CD4-positive, alpha-beta T cell (primary cell): ENCODE data around the gene NDUFA3. TPM values are rescaled to one million over a fixed set of nuclear protein-coding genes. Genes with fewer than 3 reads are reported as not detected.

ENCODE experiments used
- ATAC-seq: fragments of 200-7000 bp; cut with Tn5 transposase; one replicate; pipeline ENCODE4 v1.10.0; 2022; ENCODE audit warnings: mild to moderate bottlenecking; ENCODE audit not compliant: poor library complexity
- CTCF ChIA-PET: fragments of 350-600 bp; sonication (Branson Sonifier 250); formaldehyde crosslinking; loops from one replicate; lab custom pipeline; 2021; ENCODE audit warnings: antibody characterized with exemption, inconsistent platforms; lab: Charles Lee
- POLR2A ChIA-PET: fragments of 350-600 bp; sonication (Branson Sonifier 250); formaldehyde crosslinking; loops from one replicate; lab custom pipeline; 2021; ENCODE audit warnings: antibody characterized with exemption, inconsistent platforms; lab: Charles Lee
- DNase-seq, 14 experiments: peaks; one replicate each; pipeline ENCODE4 v3.0.0-alpha.2; 2013 to 2020; ENCODE audit warnings: mixed read lengths in 2 of 14
- H3K27ac ChIP-seq, 2 donors: one replicate each; pipeline versions ENCODE4 v1.5.1 to v1.7.0; 2013; ENCODE audit warnings: low read length in 2 of 2, low read depth in 1 of 2, mild to moderate bottlenecking in 1 of 2
- H3K27me3 ChIP-seq, 2 experiments: 1 replicate in 1 of 2; 2 replicates in 1 of 2; pipeline versions ENCODE4 v1.6.1 to v1.7.0; 2013; ENCODE audit warnings: low read length in 2 of 2, control low read depth in 1 of 2, mild to moderate bottlenecking in 1 of 2, moderate library complexity in 1 of 2; ENCODE audit not compliant: insufficient read depth in 2 of 2, control insufficient read depth in 1 of 2
- H3K36me3 ChIP-seq: one replicate; pipeline ENCODE4 v1.6.1; 2013; ENCODE audit warnings: low read length, control low read depth; ENCODE audit not compliant: insufficient read depth
- H3K4me1 ChIP-seq: one replicate; pipeline ENCODE4 v1.6.1; 2013; ENCODE audit warnings: low read length, control low read depth; ENCODE audit not compliant: insufficient read depth
- H3K4me3 ChIP-seq: one replicate; pipeline ENCODE4 v1.5.1; 2013; ENCODE audit warnings: mild to moderate bottlenecking, low read length, moderate library complexity
- H3K9me3 ChIP-seq, 2 experiments: 1 replicate in 1 of 2; 2 replicates in 1 of 2; pipeline versions ENCODE4 v1.6.1 to v1.7.0; 2013; ENCODE audit warnings: low read length in 2 of 2, mild to moderate bottlenecking in 2 of 2, control low read depth in 1 of 2, moderate library complexity in 1 of 2; ENCODE audit not compliant: control insufficient read depth in 1 of 2, insufficient read depth in 1 of 2
- H3K27ac Mint-ChIP-seq: one replicate; pipeline ENCODE4 v1.8.0; 2020; ENCODE audit warnings: mixed read lengths
- H3K27me3 Mint-ChIP-seq: one replicate; pipeline ENCODE4 v1.8.0; 2021; ENCODE audit warnings: mixed read lengths
- H3K36me3 Mint-ChIP-seq: one replicate; pipeline ENCODE4 v1.8.0; 2021; ENCODE audit warnings: low read depth, mixed read lengths
- H3K4me1 Mint-ChIP-seq: one replicate; pipeline ENCODE4 v1.8.0; 2021; ENCODE audit warnings: low read depth, mixed read lengths
- H3K4me3 Mint-ChIP-seq: one replicate; pipeline ENCODE4 v1.8.0; 2020; ENCODE audit warnings: mild to moderate bottlenecking, mixed read lengths
- H3K9me3 Mint-ChIP-seq: one replicate; pipeline ENCODE4 v1.8.0; 2020; ENCODE audit warnings: mixed read lengths
- intact Hi-C, 2 experiments: fragments of 100-400 bp; cut with DNase I in 1 of 2; cut with micrococcal nuclease in 1 of 2; formaldehyde crosslinking; loops; one replicate each; pipeline versions ENCODE4 v1.15.1 to v1.9.0; 2023 to 2025; cut with DNase I, micrococcal nuclease
- total RNA-seq, 174 experiments: library from RNA in 2 of 174; stranded (reverse) in 2 of 174; gene quantifications; one replicate each; pipeline ENCODE4 v1.2.3 and lab custom pipeline; 2021 to 2026
- TF ChIP-seq, protein P1 (sequence below): fragments of 200-600 bp; IDR thresholded peaks from one replicate; pipeline ENCODE4 v1.8.0; 2022; ENCODE audit warnings: antibody characterized with exemption, mild to moderate bottlenecking

Gene NDUFA3
- total RNA-seq, 2 experiments from 2014 or later = 63.0 to 63.5 TPM

DNA sequence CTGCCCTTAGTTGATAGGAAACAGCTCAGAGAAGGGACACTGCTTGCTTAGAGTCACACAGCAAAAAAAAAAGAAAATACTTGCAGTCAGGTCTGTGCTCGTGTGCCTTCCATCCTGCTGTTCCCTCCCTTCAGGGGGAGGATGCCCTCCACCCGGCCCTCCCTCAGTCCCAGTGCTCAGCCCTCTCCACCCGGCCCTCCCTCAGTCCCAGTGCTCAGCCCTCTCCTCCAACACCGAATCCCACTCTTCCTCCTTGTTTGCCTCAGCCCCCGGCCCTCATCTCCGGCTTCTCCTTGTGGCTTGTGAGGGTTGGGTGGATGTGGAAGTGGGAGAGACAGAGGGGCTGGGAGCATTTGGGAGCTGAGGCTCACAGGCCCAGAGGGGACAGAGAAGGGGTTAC lies 7.0 kb downstream of the NDUFA3 start:
- Mint-ChIP-seq H3K36me3 (peaks cover 53% of the 10 kb centered on the region), H3K27ac (no peak overlapping the region), H3K4me3 (no peak overlapping the region), H3K4me1 (peaks cover 14% of the 10 kb centered on the region), H3K9me3 (no peaks in the 10 kb centered on the region), H3K27me3 (no peaks in the 10 kb centered on the region)
- Histone ChIP-seq H3K4me3 (no peak overlapping the region), H3K36me3 (peaks cover 51% of the 10 kb centered on the region), H3K9me3 (no peaks in the 10 kb centered on the region), H3K27ac (no peak overlapping the region), H3K27me3 (no peaks in the 10 kb centered on the region), H3K4me1 (peaks cover 15% of the 10 kb centered on the region)
- no peak for DNase-seq
- ATAC-seq = no peak
- POLR2A ChIA-PET = no interaction called here
- TF ChIP-seq, protein P1, sequence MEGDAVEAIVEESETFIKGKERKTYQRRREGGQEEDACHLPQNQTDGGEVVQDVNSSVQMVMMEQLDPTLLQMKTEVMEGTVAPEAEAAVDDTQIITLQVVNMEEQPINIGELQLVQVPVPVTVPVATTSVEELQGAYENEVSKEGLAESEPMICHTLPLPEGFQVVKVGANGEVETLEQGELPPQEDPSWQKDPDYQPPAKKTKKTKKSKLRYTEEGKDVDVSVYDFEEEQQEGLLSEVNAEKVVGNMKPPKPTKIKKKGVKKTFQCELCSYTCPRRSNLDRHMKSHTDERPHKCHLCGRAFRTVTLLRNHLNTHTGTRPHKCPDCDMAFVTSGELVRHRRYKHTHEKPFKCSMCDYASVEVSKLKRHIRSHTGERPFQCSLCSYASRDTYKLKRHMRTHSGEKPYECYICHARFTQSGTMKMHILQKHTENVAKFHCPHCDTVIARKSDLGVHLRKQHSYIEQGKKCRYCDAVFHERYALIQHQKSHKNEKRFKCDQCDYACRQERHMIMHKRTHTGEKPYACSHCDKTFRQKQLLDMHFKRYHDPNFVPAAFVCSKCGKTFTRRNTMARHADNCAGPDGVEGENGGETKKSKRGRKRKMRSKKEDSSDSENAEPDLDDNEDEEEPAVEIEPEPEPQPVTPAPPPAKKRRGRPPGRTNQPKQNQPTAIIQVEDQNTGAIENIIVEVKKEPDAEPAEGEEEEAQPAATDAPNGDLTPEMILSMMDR = no peak
- CTCF ChIA-PET = no interaction called here
- intact Hi-C loops = loop anchor here in 1 of 2 experiments (10.0 kb wide), 2 partner anchors 245 to 585 kb away; partner anchors contain the start of gene MYADM

DNA sequence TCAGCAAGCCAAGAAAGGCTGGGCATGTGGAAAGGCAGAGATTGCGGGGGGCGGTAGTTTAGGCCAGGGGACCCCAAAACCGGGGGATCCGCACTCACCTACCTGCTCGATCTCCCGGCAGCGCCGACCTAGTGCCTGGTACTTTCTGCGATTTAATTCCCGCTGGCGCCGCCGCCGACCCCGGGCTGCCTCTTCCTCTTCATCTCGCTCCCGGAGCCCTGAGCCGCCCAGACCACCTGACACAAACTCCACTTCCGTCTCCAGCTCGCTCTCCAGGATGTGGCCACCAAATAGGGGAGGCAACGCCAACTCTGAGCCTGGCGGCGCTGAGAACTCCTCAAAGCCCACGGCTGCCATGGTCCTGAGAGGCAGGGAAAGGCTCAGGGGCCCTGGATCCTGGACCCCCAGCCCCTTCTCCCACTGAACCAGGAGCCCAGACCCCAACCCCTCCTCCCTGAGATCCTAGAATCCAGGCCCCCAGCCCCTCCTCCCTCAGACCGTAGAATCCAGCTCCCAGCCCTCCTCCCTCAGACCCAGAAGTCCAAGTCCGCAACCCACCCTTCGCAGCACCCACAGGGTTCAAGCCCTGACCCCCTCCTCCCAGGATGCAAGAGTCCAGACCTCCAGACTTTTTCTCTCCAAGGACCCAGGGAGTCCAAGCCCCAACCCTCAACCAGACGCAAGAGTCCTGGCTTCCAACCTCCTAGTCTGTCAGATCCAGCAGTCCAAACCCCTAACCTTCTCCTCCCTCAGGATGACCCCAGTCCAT lies 11.9 kb downstream of the NDUFA3 start:
- intact Hi-C loops = loop anchor here (1.0 to 5.0 kb wide), 8 partner anchors 12 to 247 kb away; partner anchors contain the start of genes NDUFA3 (in 2 of the 2), CNOT3 (in 1 of the 2), LENG1 (in 1 of the 2) and MBOAT7 (in 1 of the 2)
- Histone ChIP-seq H3K36me3 (peaks cover 26% of the 10 kb centered on the region), H3K27me3 (no peaks in the 10 kb centered on the region), H3K27ac (peak overlapping the region; percentile 65 to 87), H3K4me1 (peaks cover 33% of the 10 kb centered on the region), H3K9me3 (no peaks in the 10 kb centered on the region), H3K4me3 (peak overlapping the region; percentile 83)
- peaks cover 27% of the 10 kb centered on the region for H3K4me1 Mint-ChIP-seq
- H3K27ac Mint-ChIP-seq = peak overlapping the region; percentile 81
- ATAC-seq (peak; percentile 34), DNase-seq (peak in 10 of 14 experiments; percentile 32 to 82 (median 49))
- H3K36me3 Mint-ChIP-seq = peaks cover 40% of the 10 kb centered on the region
- H3K4me3 Mint-ChIP-seq = peak overlapping the region; percentile 87
- ChIA-PET POLR2A (interaction anchor here (0.6 to 4.2 kb wide), 18 partner anchors 10 to 1925 kb away, joined by 3 to 151 read pairs (median 6); partner anchors contain the start of genes CNOT3, LENG1, LENG8 and MBOAT7), CTCF (interaction anchor here (1.1 to 1.7 kb wide), 3 partner anchors 19 to 54 kb away, joined by 3 to 6 read pairs (median 5); no protein-coding TSS in a partner anchor)
- no peaks in the 10 kb centered on the region for H3K27me3 Mint-ChIP-seq
- TF ChIP-seq, protein P1 = no peak
- H3K9me3 Mint-ChIP-seq = no peaks in the 10 kb centered on the region

DNA sequence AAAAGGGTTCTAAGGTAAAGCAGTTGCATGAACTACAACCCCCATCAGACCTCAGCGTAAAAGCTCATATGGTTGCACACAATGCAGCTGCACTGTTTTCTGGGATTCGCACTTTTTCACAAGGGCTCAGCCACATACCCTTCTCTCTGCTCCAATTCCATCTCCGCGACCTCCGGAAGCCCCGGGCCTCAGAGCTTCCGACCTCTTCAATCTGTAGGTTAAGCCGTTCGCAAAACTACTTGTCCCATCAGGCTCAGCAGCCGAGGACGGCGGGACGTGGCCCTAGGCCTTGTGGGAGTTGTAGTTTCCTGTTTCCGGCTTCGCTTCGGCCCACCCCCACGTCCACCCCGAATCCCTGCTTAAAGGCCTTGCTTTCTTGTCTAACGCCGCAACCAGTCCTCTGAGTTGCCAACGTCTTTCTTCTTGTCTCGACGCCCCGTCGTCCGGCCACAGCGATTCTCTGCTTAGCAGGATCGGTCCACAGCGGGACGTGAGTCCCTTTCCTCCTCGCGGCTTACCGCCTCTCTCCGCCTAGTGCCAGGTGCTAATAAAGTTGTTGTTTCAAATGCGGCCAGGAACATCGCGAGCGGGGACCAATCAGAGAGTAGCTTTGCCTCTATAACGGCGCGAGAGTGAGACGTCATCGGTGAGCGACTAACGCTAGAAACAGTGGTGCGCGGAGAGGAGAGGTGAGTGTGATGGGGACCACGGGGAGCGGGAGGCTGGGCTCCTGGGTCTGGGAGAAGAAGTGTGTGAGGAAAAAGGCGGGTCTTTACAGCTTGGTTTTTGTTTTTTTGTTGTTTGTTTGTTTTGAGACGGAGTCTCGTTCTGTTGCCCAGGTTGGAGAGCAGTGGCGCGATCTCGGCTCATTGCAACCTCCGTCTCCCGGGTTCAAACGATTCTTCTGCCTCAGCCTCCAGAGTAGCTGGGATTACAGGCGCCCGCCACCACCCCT lies 12.7 kb downstream of the NDUFA3 start, which contains the start of the genes PRPF31 and TFPT:
Gene PRPF31, plus strand, starts transcription at position 646 of the 955 bp plus-strand sequence. CDS start 2,525 bp downstream, outside the sequence.
Gene TFPT, minus strand, starts transcription at position 549 of the 955 bp plus-strand sequence. Its CDS starts 388 bp downstream, at position 161.
- CTCF ChIA-PET = interaction anchor here (1.1 to 1.7 kb wide), 4 partner anchors 19 to 53 kb away, joined by 3 to 6 read pairs (median 5); partner anchors contain the start of gene CNOT3
- intact Hi-C loops = loop anchor here (1.0 to 5.0 kb wide), 8 partner anchors 13 to 248 kb away; partner anchors contain the start of genes NDUFA3 (in 2 of the 2), CNOT3 (in 1 of the 2), LENG1 (in 1 of the 2) and MBOAT7 (in 1 of the 2)
- POLR2A ChIA-PET = interaction anchor here (0.6 to 4.2 kb wide), 25 partner anchors 9 to 1926 kb away, joined by 3 to 151 read pairs (median 4); partner anchors contain the start of genes CNOT3, FIZ1, LENG1 and LENG8
- no peaks in the 10 kb centered on the region for H3K27me3 Mint-ChIP-seq
- peaks cover 26% of the 10 kb centered on the region for H3K36me3 ChIP-seq
- ATAC-seq (peak; percentile 86), DNase-seq (peak; percentile 90 to 98 (median 95))
- H3K4me3 ChIP-seq = peak within 1 kb of the TSS; percentile 83
- H3K4me1 Mint-ChIP-seq = peaks cover 27% of the 10 kb centered on the region
- peak within 1 kb of the TSS; percentile 87 for H3K4me3 Mint-ChIP-seq
- peak within 1 kb of the TSS; percentile 81 for H3K27ac Mint-ChIP-seq
- H3K9me3 ChIP-seq = no peaks in the 10 kb centered on the region
- TF ChIP-seq, protein P1 = no peak
- peaks cover 40% of the 10 kb centered on the region for H3K36me3 Mint-ChIP-seq
- peaks cover 33% of the 10 kb centered on the region for H3K4me1 ChIP-seq
- no peaks in the 10 kb centered on the region for H3K9me3 Mint-ChIP-seq
- no peaks in the 10 kb centered on the region for H3K27me3 ChIP-seq
- peak within 1 kb of the TSS; percentile 65 to 87 for H3K27ac ChIP-seq
